HS-5 (cell line): ENCODE data around the gene ANKRD31.
"Not testable (repeated sequence)": the region's sequence is repeated elsewhere in the genome, so short reads cannot be mapped to it uniquely, and the experiment has no call there.

ENCODE experiments used
- DNase-seq: peaks from one replicate; pipeline ENCODE4 v3.0.0-alpha.2; 2012; ENCODE audit warnings: low read depth

Gene ANKRD31

DNA sequence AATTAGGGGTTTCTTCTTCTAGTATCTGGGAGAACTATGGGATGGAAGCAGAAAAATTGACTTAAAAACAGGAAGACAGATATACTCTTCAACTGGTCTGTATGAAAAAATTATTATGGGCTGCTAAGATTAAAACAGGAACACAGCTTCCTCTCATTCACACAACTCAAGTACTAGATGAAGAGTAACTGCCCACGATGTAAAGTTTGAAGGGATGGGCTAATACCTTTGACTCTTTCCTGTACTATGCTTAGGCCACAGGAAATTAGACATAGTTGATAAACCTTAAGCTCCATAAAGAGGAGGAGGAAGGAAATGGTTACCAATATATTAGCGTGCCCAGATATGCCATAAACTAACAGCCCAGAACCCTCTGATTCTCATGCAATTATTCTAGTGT, 88.6 kb downstream of the ANKRD31 start:
- no peak for DNase-seq

- DNase-seq, result no peak
Observed at GRCh38 chr5:75142566-75143136, 94.0 kb downstream of the ANKRD31 start.

DNA sequence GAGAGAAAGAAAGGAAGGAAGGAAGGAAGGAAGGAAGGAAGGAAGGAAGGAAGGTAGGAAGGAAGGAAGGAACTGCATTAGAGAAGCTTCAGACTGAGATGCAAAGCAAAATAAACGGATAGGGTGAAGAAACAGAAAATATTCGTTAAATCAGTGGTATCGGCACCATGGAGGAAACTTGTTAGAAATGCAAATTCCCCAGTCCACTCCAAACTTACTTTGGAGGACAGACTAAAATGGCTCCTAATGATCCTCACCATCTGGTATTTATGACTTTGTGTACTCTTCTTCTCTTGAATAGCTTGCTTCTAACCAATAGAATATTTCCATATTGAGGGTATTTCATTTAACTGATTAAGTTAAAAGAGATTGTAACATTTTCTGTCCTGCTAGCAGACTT, 96.4 kb downstream of the ANKRD31 start:
- no peak for DNase-seq

GRCh38 chr5:75138689-75139088, 98.0 kb downstream of the ANKRD31 start:
- DNase-seq, result no peak

DNA sequence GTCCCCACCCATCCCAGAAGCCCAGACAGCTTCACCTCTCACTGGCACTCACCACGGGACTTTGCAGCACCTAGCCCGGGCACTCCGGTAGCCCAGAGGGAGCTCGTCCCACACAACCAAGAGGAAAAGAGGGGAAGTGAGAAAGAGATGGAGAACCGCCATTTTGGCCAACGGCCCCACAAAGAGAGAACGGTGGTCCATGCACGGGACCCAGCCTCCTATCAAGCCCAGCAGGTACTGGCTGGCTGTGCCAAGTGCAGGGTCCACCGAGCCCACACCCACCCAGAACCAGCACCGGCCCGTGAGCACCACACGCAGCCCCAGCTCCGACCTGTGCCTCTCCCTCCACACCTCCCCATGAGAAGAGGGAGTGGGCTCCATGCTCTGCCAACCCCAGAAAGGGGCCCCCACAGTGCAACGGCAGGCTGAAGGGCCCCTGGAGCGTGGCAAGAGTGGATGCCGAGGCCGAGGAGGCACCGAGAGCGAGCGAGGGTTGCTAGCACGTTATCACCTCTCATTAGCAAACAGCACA, 105.8 kb downstream of the ANKRD31 start:
- no peak for DNase-seq

- DNase-seq, result no peak
Observed at GRCh38 chr5:75116856-75117255, 119.8 kb downstream of the ANKRD31 start.

- not testable (repeated sequence) for DNase-seq
Observed at GRCh38 chr5:75114311-75114710, 122.4 kb downstream of the ANKRD31 start.

- DNase-seq, result no peak
Observed at GRCh38 chr5:75113354-75114113, 123.1 kb downstream of the ANKRD31 start.

DNA sequence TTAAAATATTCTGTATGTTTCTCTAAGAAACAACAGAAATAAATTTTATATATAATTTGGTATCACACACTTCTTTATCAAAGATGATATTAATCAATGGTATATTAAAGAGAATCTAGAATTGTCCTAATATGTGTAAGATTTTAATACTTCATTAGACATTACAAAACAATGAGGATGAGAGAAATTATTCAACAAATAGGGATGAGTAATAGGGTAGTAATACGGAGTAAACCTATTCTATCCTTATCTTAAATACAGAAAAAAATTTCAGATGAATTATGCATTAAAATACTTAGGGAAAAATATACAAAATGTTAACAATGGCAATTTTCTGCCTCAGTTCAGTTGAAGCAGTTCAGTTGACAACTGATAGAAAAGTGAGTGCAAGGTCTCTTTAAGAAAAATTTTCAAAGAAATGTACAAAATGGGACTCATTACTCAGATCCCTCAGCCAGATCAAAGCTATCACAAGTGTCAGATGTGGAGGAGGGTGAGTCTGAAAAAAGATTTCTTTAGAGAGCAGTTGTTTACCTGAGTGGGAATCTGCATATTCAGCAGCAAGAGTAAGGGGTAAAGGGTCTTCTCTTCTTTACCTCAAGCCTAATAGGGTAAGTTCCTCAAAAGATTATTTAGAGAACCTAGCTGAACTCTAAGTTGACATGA, 127.6 kb downstream of the ANKRD31 start:
- DNase-seq, result no peak

- no peak for DNase-seq
Observed at GRCh38 chr5:75108515-75108914, 128.2 kb downstream of the ANKRD31 start.

DNA sequence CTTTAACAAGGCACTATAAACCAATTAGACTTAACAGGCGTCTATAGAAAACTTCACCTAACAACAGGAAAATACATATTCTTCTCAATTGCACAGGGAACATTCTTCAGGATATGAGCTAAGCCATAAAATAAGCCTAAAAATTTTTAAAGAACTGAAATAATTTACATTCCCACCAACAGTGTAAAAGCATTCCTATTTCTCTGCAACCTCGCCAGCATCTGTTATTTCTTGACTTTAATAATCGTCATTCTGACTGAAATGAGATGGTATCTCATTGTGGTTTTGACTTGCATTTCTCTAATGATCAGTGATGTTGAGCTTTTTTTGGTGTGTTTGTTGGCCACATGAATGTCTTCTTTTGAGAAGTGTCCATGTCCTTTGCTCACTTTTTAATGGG, 140.7 kb downstream of the ANKRD31 start:
- not testable (repeated sequence) for DNase-seq

DNA sequence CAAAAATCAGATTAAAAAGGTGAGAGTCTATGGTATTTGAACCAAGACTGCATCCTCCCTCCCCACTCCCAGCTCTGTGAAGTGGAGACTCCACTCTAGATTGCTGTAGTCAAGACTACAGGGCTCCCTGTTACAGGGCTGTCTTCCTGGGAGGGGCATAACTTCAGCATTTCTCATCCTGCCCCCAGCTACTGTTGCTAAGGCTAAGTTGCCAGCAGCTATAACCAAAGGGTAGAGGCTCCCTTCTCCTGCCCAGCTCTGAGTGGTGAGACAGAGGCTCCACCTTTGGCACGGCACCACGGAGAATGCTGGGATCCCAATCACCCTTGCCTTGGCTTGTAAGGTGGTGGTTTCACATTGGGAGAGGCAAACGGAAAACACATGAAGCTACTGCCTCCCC, 145.1 kb downstream of the ANKRD31 start:
- DNase-seq, result no peak

- DNase-seq, result no peak
Observed at GRCh38 chr5:75089662-75090061, 147.0 kb downstream of the ANKRD31 start.

GRCh38 chr5:75089137-75089536, 147.5 kb downstream of the ANKRD31 start:
- DNase-seq, result no peak

GRCh38 chr5:75088648-75089047, 148.0 kb downstream of the ANKRD31 start:
- no peak for DNase-seq

DNA sequence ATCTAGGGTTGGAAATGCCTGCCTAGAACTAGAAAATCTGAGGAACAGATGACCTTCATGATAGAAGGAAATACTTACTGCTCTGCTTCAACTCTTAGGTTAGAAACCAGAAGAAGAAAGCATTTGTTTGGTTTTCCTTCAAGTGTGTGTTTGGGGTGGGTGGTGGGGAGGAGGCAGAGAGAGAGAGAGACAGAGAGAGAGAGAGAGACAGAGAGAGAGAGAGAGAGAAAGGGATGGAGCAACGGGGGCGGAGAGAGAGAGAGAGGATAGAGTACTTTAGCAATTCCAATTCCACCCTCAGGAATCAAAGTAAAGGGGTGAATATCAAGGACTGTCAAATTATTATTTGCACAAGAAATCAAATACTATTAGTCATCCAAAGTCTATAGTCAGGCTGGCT, 155.2 kb downstream of the ANKRD31 start:
- no peak for DNase-seq

- DNase-seq, result not testable (repeated sequence)
Observed at GRCh38 chr5:75079346-75079745, 157.3 kb downstream of the ANKRD31 start.

- no peak for DNase-seq
Observed at GRCh38 chr5:75078027-75078426, 158.7 kb downstream of the ANKRD31 start.

DNA sequence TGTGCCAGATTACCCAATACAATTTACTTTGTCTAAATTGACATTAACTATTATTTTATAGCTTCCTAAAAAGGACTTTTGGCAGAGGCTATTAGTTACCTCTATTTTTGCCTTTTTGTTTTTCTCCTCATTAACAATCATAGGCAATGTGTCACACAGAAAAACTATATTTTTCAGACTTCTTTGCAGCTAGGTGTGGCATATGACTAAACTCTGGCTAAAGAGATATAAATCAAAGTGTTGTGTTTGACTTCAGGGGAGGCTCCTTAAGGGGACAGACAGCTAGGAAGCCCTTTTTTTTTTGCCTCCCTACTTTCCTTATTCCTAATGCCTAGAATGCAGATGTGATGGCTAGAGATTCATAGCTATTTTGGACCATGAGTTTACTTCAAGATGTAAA, 164.6 kb downstream of the ANKRD31 start:
- DNase-seq, result no peak

GRCh38 chr5:75071100-75071499, 165.6 kb downstream of the ANKRD31 start:
- no peak for DNase-seq

DNA sequence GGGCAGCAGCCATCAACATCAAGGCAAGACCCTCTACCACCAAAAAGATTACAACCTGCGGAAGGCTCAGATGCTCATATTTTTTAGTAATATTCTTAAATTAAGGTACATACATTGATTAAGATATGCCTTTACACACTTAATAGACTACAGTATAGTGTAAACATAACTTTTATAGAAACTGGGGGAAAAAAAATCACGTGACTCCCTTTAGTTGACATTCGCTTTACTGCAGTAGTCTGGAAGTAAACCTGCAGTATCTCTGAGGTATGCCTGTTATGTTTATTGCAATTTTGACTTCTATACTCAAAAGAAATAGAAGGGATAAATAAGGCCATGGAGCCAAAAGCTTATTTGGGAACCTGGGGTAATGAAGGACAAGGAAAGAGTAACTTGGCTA, 169.2 kb downstream of the ANKRD31 start:
- no peak for DNase-seq

DNA sequence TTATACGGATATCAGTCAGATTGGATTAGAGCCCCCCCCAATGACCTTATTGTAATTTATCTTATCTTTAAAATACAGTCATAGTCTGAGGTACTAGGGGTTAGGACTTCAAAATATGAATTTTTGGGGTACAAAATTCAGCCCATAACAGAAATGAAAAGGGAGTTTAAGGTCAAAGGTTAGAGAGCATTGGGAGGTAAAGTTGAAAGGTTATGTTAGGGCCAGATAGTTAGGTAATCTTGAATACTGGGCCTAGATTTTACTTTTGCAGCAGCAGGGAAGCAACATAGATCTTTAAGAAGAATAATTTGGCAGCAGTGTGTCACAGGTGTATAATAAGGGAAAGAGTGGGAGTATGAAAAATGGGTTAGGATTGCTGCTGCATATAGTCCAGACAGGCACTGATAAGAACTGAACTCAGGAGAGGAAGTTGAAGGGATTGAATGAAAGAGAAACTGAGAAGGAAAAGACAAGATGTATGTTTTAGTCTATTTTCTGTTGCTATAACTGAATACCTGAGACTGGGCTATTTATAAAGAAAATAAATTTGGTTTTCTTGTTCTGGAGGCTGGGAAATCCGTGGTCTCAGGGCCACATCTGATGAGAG, 173.7 kb downstream of the ANKRD31 start:
- DNase-seq, result no peak
